GM19397 (cell line): ENCODE measurements around the gene PCBD1.

ENCODE experiments used
- ATAC-seq: cut with Tn5 transposase; IDR thresholded peaks from one replicate; pipeline ENCODE4 v1.9.1; 2021; ENCODE audit warnings: mild to moderate bottlenecking, moderate library complexity; ENCODE audit not compliant: unreplicated experiment

PCBD1 gene

DNA sequence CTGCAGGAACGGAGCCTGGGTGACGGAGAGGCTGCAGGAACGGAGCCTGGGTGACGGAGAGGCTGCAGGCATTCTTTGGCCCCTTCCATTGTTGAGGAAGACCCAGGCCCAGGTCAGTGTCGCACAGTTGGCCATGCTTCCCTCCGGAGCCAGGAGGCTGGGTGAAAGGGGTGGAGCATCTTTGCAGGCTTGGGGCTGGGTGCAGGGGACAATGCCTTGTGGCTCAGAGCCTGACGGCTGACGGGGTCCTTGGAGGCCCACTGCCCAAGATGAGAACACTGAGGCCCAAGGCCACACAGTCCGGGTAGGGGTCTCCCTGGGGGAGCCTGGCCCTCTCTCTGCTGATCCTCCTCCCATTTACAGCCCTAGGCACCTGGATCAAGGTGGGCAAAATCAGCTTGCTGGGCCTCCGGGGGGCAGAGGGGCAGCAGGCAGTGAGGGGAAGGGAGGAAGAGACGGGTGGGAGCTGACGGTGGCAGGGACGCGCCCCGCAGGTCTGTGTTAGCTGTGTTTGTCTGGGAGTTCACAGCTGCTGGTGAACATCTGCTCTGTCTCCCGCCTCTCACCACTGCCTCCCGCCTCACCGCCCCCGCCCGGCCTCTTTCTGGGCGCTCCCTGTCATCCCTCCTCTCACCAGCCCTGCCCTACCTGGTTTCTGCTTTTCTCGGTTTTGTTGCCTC lies 30.6 kb upstream of the PCBD1 start:
- ATAC-seq: no peak

DNA sequence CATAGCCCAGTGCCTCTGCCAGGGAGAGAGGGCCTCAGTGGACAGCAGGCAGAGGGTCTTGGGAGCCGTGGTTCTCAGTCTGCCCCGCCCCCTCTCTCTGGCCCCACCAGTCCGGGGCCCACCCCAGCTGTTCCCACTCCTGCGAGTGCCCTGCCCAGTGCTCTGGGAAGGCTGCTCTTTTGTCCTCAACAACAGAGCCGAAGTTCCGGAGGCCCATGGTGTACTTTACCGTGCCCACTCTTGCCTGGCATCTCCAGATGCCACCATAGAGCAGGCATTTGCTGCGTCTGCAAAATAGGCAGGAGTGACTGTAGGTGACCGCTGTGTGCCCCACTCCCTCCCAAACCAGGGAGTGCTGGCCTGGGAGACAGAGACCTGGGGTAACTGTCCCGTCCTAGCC lies 29.3 kb upstream of the PCBD1 start:
- no peak for ATAC-seq

DNA sequence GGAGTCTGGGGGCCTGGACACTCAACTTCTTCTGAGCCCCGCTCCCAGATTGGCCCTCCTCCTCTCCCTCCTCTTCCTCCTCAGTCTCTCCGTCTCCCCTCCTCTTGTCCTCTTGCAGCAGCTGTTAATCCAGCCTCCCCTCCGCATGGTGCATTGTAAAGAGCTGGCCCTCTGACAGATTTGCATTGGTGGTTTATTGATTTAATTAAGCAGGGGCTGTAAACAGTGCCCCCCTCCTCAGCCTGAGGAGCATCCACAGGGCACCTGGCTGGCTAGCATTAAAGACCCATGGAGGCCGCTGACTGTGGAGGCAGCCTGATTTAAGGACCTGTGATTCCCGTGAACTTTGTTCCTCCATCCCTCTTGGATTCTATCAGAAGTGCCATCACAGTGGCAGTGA lies 28.9 kb upstream of the PCBD1 start:
- no peak for ATAC-seq

DNA sequence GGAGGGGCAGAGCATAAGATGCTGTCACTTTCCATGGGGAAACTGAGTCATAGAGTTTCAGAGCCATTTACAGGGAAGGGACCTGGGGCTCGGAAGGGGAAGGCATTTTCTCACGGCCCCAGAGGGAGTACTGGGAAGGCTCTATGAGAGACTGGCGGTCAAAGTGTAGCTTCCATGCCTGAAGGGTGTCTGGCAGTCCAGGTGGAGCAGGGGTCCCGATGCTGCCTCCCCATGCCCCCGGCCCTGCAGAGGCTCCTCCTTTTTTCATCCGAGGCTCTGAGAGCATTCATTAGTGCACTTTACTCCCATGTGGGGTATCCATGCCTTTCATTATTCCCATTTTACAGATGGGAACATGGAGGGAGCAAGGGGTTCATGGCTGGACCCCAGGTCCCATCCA lies 27.9 kb upstream of the PCBD1 start:
- ATAC-seq: no peak

DNA sequence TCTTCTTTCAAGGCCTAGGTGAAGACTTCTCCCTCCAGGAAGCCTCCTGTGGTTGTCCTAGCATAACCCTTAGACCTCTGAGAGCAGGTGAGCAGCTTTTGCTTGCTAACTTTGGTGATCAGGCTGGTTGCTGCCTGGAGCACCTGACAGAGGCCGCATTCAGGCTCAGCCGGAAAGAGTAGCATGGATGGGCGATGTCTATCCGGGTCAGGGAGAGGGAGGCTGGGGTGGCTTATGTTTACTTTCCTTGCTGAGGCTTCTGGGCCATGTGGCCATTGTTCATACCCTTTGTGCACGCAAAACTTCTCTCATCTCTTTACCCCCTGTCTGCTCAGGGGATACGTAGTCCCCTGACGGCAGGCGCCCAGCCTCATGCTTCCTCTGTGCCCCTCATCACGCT lies 27.4 kb upstream of the PCBD1 start:
- no peak for ATAC-seq

DNA sequence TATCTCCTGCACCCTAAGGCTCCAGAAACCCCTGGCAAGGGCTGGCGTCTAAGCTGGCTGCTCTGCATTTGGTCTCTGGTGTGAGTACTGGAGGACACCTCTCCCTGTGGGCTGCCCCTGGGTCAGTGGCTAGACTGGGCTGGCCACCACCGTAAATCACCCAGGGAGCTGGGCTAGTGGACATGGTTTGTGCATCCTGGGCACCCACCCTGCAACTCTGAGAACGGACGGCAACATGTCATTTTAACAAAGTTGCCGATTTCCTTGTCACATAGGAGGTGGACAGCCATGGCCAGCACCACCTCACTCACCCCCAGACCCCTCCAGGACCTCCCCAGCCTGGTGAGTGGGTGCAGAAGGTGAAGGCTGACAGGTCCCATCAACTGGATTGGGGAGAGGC lies 26.8 kb upstream of the PCBD1 start:
- no peak for ATAC-seq

DNA sequence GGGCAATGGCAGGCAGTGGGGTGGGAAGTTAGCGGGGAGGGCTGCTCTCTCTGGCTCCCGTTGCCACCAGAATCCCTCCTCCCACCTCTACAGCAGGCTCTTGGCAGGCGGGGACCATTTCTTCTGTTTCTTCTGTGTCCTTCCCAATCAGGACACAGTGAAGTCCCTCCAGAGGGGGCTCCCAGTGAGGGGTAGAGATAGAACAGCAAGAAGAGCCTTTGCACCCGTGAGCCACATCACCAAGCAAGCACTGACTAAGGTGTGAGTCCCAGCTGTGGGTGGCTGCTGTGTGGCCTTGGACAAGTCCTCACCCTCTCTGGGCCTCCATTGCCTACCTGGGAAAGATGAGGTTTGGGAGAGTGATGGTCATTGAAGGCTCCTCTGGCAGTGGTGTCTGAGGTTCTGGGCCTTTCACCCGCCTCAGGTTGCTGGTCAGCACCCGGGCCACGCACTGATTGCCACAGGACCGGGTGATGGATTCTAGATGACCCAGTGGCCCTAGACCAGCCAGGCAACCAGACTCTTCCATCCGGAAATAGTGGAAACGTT lies 26.0 kb upstream of the PCBD1 start:
- no peak for ATAC-seq

DNA sequence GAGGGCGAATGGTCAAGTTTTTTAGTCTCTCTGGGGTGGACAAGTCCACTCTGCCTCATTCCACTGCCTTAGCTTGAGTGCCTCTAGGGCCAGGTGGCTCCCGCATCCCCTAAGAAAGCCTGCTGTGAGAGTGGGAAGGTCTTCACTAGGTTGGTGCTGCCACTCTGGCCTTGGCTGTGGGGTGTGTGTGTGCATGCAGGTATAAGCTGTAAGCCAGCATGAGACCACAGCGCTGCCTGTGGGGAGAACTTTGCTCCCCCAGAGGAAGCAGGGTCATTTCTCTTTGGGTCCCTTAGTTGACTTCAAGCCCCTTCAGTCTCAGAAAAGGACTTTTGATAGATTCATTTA lies 25.5 kb upstream of the PCBD1 start:
- ATAC-seq: no peak

DNA sequence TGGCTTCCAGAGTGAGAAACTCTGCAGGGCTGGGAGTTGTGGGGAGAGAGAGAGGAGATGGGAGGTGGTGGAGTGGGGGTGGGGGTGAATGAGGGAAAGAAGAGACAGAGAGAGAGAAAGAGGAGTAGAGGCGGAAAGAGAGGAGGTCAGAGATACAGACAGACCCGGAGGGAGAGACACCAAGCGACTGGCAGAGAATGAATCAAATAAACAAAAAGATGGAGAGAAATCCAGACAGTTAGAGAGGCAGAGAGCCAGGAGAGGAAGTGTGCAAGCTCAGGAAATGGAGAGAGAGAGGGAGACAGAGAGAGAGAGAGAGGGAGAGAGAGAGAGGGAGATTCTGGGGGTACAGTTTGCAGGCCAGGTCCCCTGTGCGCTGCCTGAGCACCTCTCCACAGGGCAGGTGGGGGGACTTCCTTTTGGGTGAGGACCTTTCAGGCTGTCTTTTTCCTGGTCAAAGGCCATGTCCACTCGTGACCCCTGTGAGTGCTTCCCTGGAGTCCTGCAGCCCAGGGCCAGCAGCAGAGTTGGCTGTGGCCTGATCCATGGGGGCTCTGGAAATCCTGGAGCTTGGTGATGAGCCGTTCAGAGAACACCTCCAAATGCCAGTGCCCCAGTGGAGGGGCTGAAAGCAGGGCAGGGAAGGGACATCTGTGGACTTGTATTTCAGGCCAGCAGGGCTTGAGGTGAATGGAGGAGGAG lies 25.0 kb upstream of the PCBD1 start:
- no peak for ATAC-seq

DNA sequence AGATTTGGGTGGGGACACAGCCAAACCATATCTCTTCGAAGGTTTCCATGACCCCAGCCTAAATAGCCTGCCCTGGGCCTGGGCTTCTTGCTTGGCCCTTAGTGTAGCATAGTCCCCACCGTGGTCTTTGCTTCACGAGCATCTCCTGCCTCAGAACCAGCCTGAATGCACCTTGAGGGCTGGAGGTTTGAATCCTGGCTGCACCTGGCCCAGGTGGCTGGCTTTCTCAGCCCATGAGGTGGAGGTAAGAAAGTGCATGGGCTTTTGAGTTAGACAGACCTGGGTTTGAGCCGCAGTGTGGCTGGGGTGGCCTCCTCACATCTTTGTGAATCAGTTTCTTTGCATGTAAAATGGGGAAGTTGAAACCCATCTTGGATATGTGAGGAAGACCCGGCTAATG lies 24.2 kb upstream of the PCBD1 start:
- no peak for ATAC-seq

DNA sequence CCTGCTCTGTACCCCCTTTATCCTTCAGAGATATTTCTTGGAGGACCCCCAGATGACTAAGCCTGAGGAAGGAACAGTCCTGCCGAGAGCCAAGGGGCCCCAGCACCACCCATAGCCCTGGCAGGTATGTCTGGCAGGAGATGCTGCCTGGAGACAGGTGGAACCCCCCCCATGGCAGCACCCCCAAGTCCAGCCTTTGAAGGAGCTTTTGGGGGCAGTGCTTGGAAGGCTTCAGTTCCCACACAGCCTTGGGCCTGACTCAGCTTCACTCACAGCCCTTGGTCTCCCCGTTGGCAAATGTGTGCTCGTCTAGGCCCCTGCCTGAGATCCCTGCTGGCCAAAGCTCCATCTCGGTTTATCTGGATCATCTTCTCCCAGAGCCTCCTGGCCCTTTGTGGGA lies 23.0 kb upstream of the PCBD1 start:
- no peak for ATAC-seq

DNA sequence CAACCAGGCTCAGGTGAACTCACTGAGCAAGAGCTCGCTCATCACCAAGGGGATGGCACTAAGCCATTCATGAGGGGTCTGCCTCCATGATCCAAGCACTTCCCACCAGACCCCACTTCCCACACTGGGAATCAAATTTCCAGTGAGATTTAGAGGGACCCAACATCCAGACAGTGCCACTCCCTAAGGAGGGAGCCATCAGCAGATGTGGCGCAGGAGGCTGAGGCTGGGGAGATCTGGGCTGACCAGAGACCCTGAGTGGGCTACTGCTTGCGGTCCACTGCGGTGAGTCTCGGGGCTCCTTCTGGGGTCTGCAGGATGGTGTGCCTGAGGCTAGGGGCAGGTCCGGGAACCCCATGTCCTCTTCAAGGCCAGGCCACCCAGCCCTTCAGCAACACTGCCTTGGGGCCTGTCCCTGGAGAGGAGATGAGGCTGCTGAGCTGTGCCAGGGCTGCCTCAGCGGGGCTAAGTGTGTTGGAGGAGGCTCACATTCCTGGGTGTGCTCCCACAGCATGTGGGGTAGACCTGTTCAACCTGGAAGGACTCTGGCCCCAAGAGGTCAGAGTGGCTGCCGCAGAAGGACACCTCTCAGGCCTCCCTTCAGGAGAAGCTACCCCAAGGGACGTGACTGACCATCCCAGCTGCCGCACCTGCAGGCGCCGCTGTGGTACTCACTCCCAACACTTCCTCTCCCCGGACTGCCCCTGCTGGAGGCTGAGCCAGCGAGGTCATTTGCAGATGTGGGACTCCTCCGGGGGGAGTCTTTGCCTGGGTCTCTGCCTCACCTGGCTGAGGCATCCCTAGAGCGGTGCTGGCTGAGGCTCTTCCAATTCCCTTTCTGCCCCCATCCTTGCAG lies 22.3 kb upstream of the PCBD1 start:
- ATAC-seq: no peak

DNA sequence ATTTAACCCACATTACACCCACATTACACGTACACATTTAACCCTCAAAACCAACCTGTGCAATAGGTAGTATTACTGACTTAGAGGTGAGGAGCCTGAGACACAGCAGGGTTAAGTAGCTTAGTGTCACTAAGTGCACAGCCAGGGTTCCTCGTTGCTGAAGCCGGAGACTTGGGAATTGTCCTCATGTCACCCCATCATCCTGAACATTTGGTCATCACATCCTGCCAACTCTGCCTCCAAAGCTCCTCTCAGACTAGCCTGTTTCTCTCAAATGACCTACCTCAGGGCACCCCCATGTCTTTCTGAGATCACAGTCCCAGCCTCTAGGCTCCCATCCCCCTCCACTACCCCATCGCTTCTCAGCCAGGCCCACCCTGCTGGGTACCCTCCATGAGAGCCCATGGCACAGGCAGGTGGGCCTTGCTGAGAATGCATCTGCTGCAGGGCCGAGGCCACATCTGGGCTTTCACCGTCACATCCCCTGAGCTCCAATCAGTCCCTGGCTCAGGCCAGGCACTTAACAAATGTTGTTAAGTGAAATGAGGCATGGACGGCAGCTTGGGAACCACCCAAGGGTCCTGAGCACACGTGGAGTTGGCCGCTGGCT lies 21.1 kb upstream of the PCBD1 start:
- ATAC-seq: no peak

DNA sequence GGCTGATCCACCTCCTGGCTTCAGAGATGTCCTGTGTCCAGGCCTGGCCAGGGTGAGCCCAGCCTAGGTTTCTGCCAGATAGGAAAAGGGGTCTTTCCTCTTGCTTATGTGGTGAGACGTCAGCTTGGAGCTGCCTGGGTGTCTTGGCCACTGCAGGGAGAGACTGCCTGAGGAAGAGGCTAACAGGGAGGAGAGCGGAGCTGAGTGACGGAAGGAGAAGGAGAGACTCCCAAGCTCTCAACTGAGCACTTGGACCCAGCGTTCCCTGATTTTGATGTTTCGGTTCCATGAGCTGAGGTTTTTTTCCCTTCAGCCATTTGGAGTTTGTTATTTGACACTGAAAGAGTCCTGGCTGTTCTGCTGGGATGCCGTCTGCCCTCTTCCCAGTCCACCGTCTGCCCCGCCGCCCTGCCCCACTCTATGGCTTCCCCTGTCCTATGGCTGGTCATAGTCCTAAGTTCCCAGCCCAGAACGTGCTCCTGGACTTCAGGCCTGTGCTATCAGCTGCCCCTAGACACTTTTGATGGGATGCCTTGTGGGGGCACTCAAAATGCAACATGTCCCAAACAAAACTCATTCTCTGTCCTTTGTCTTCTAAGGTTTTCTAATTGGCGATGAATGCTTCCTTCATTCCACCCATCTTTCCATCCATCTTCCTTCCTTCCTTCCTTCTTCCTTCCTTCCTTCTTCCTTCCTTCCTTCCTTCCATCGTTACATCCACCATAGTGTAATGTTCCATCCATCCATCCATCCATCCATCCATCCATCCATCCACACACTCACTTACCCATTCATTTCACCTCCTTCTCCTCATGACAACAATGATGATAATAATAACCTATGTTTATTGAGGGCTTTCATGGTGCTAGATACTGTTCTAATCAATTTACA lies 20.3 kb upstream of the PCBD1 start:
- ATAC-seq: no peak

DNA sequence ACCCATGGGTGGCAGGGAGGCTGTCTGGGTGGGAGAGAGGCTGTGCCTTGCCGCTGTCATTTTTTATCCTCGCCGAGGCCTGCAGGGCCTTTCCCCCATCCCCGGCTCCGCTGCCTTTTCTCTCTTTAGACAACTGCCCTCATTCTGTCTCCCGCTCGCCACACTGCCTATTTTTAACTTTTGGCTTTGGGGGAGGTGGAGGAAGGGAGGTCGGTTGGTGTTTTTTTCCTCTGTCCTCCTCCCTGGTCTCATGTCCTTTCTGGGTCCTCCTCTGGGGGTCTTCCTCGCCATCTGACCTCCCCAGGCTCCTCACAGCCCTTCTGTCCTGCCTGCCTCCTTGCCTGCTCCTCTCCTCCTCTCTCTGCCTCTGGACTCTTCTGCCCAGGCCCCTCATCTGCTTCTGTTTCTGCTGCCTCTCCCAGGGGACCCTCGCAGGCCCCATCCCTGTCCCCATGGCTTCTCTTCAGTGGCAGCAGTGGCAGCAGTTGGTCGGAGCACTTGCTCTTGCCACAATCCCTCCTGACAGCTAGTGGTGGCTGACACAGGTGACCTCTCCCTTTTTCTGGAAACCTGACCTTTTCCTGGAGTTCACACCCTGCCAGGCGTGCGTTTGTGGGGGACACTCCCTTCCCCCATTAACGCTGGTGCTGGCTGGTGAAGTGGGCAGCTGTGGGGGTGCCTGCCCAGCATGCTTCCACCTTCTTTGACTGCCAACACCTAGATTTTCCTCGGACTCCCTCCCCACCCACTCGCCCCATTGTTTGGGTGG lies 19.5 kb upstream of the PCBD1 start:
- ATAC-seq: no peak

DNA sequence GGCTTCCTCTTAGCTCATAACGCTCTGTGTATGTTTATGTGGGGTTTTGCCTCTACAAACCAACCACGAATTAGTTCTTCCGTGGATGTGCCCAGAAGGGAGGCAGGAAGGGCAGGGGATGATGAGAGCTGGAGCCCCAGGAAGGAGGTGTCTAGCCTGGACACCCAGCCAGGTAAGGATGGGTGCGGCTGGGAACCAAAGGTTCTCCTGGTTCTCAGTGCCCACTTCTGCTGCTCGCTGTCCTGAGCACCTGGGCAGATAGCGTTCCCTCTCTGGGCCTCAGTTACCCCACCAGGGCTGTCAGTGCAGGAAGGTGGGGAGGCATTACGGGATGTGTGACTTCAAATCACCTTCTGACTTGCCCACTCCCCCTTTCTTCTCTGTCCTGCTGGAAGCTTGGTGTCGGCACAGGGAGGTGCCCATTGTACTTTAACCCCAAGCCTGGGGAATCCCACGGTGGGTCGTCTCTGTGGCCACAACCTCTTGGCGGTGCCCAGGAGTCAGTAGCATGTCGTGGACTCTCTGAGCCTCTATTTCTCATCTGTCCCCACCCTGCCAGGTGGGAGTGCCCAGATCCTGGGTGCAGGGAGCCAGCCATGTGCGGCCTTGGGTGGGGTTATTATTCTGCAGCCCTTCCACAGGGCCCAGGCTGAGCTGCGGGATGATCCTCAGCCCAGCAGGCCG lies 18.7 kb upstream of the PCBD1 start:
- no peak for ATAC-seq

DNA sequence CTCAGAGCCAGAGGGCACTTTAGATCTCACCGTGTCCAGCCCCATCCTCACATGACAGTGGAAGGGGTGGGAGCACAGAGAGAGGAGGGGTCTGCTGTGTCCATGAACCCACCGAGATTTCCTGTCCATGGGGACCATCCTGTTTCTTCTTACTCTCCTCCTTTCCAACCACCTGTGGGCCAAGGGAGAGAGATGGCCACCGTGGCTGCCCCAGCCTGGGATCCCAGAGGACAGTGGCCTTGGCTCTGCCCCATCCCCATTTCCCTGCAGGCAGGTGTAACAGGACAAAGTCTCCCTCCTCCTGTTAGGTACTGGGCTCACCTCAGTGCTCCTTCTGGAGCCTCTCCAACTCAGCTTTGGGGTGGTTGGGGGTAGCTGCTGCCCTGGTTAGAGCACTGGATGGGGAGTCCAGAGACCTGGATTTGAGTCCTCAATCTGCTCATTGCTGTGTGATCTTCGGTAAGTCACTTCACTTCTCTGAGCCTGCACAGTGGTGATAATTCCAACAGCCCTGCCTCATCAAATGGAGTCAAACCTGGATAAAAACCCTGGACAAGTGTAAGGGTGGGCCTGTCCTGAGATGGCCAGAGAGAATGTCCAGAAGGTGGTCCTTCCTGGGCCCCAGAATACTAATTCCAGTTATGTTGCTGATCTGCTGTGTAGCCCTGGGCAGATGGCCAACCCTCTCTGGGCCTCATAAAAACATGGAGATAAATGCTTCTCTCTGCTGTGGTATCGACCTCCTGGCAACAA lies 17.8 kb upstream of the PCBD1 start:
- no peak for ATAC-seq
